ENCODE measurements around the gene CCNG1. TPM values are rescaled to one million over a fixed set of nuclear protein-coding genes. Genes with fewer than 3 reads are reported as not detected.

The CCNG1 gene
- total and polyA plus RNA-seq, 9 of the 15 experiments (the other 6 are each of a cell fraction or from before 2014, with no cell fraction given) = 121 to 293 (median 245) TPM

- TF ChIP-seq ZNF12 (CRISPR knock-in tag; IDR thresholded peaks at IDR 0.05) (peak; percentile 89), ZNF699 (CRISPR knock-in tag; IDR thresholded peaks at IDR 0.05; ENCODE audit: insufficient replicate concordance) (no peak), EHMT2 (IDR thresholded peaks at IDR 0.05) (no peak), RBM25 (IDR thresholded peaks at IDR 0.05; ENCODE audit: low read depth, low read length, severe bottlenecking) (peak; percentile 80), MYC (IDR thresholded peaks at IDR 0.05; ENCODE audit: low read depth, low read length) (0 out of 2 replicates have a peak, but pooled peaks have one; percentile 48), MYC (CRISPR knock-in tag; IDR thresholded peaks at IDR 0.05; ENCODE audit: borderline replicate concordance, low read depth) (no peak), EWSR1 (IDR thresholded peaks at IDR 0.05; ENCODE audit: borderline replicate concordance, low read depth, partially characterized antibody) (no peak), ZBTB1 (CRISPR knock-in tag; IDR thresholded peaks at IDR 0.05; ENCODE audit: borderline replicate concordance, low read depth) (no peak), MEIS2 (IDR thresholded peaks at IDR 0.05; ENCODE audit: partially characterized antibody) (peak; percentile 79), HMGN3 (IDR thresholded peaks at IDR 0.05; ENCODE audit: borderline replicate concordance, extremely low read depth, insufficient read length, low read depth, low read length) (peak; percentile 68), TFE3 (CRISPR knock-in tag; IDR thresholded peaks at IDR 0.05) (no peak), DEAF1 (CRISPR knock-in tag; IDR thresholded peaks at IDR 0.05) (peak; percentile 45; the same call in 1 of the 2 replicates), SRF (CRISPR knock-in tag; IDR thresholded peaks at IDR 0.05) (no peak), HMG20A (CRISPR knock-in tag; conservative IDR thresholded peaks at IDR 0.05) (no peak), TCF7 (IDR thresholded peaks at IDR 0.05; ENCODE audit: borderline replicate concordance) (no peak; the same call in 1 of the 2 replicates), GTF2F1 (IDR thresholded peaks at IDR 0.05; ENCODE audit: low read depth, low read length) (peak; percentile 97), CREB1 (IDR thresholded peaks at IDR 0.05) (no peak; the same call in 1 of the 2 replicates), CREB1 (CRISPR knock-in tag; IDR thresholded peaks at IDR 0.05) (peak; percentile 29), KLF6 (CRISPR knock-in tag; IDR thresholded peaks at IDR 0.05; ENCODE audit: borderline replicate concordance) (0 out of 2 replicates have a peak, but pooled peaks have one; percentile 14), ZNF165 (CRISPR knock-in tag; IDR thresholded peaks at IDR 0.05; ENCODE audit: borderline replicate concordance) (no peak), SMARCC2 (IDR thresholded peaks at IDR 0.05; ENCODE audit: low read depth) (0 out of 2 replicates have a peak, but pooled peaks have one; percentile 16), FOXA1 (IDR thresholded peaks at IDR 0.05; ENCODE audit: borderline replicate concordance) (no peak)
- TF ChIP-seq, protein P1, sequence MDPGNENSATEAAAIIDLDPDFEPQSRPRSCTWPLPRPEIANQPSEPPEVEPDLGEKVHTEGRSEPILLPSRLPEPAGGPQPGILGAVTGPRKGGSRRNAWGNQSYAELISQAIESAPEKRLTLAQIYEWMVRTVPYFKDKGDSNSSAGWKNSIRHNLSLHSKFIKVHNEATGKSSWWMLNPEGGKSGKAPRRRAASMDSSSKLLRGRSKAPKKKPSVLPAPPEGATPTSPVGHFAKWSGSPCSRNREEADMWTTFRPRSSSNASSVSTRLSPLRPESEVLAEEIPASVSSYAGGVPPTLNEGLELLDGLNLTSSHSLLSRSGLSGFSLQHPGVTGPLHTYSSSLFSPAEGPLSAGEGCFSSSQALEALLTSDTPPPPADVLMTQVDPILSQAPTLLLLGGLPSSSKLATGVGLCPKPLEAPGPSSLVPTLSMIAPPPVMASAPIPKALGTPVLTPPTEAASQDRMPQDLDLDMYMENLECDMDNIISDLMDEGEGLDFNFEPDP (CRISPR knock-in tag; IDR thresholded peaks at IDR 0.05) = no peak
Measured at GRCh38 chr5:163437309-163438182, at the start of gene CCNG1 (continued).
